Effector memory CD4-positive, alpha-beta T cell (primary cell): ENCODE data around the gene ARHGEF17.

ENCODE experiments used
- DNase-seq, 3 donors: peaks; one replicate each; pipeline ENCODE4 v3.0.0-alpha.2; 2020
- H3K27ac ChIP-seq: 2 replicates; pipeline ENCODE4 v1.7.0; 2013; ENCODE audit warnings: mild to moderate bottlenecking, low read length, moderate library complexity; ENCODE audit not compliant: insufficient read depth, poor library complexity, severe bottlenecking
- H3K27me3 ChIP-seq: replicated peaks from 2 replicates; pipeline ENCODE4 v1.7.0; 2013; ENCODE audit warnings: mild to moderate bottlenecking, low read length; ENCODE audit not compliant: insufficient read depth, control insufficient read depth, poor library complexity, severe bottlenecking
- H3K36me3 ChIP-seq: 2 replicates; pipeline ENCODE4 v1.7.0; 2013; ENCODE audit warnings: mild to moderate bottlenecking, low read length, moderate library complexity; ENCODE audit not compliant: control insufficient read depth, insufficient read depth
- H3K4me1 ChIP-seq: 2 replicates; pipeline ENCODE4 v1.7.0; 2013; ENCODE audit warnings: low read length, mild to moderate bottlenecking; ENCODE audit not compliant: control insufficient read depth, insufficient read depth, poor library complexity, severe bottlenecking
- H3K4me3 ChIP-seq: 2 replicates; pipeline ENCODE4 v1.7.0; 2013; ENCODE audit warnings: low read length, low read depth, mild to moderate bottlenecking; ENCODE audit not compliant: insufficient read depth, poor library complexity, severe bottlenecking
- H3K9me3 ChIP-seq: 2 replicates; pipeline ENCODE4 v1.7.0; 2013; ENCODE audit warnings: mild to moderate bottlenecking, low read length, moderate library complexity; ENCODE audit not compliant: control insufficient read depth

The ARHGEF17 gene

GRCh38 chr11:73294604-73295003 is 13.5 kb upstream of the ARHGEF17 start:
- no peak for DNase-seq
- Histone ChIP-seq H3K9me3 (no peaks in the 10 kb centered on the region), H3K27ac (no peak overlapping the region), H3K27me3 (no peaks in the 10 kb centered on the region), H3K36me3 (no peaks in the 10 kb centered on the region), H3K4me1 (no peaks in the 10 kb centered on the region), H3K4me3 (no peak overlapping the region)

- H3K27ac ChIP-seq, result no peak overlapping the region
- H3K9me3 ChIP-seq, result no peaks in the 10 kb centered on the region
- DNase-seq, result peak; percentile 34 to 57 (median 39)
- H3K4me3 ChIP-seq, result no peak overlapping the region
- H3K27me3 ChIP-seq, result no peaks in the 10 kb centered on the region
- no peaks in the 10 kb centered on the region for H3K36me3 ChIP-seq
- H3K4me1 ChIP-seq, result no peaks in the 10 kb centered on the region
Measured at GRCh38 chr11:73295241-73295995, 12.7 kb upstream of the ARHGEF17 start.

- Histone ChIP-seq H3K27me3 (no peaks in the 10 kb centered on the region), H3K4me1 (no peaks in the 10 kb centered on the region), H3K4me3 (no peak overlapping the region), H3K9me3 (no peaks in the 10 kb centered on the region), H3K36me3 (no peaks in the 10 kb centered on the region), H3K27ac (no peak overlapping the region)
- no peak for DNase-seq
Measured at GRCh38 chr11:73295996-73296318, 12.1 kb upstream of the ARHGEF17 start.

DNA sequence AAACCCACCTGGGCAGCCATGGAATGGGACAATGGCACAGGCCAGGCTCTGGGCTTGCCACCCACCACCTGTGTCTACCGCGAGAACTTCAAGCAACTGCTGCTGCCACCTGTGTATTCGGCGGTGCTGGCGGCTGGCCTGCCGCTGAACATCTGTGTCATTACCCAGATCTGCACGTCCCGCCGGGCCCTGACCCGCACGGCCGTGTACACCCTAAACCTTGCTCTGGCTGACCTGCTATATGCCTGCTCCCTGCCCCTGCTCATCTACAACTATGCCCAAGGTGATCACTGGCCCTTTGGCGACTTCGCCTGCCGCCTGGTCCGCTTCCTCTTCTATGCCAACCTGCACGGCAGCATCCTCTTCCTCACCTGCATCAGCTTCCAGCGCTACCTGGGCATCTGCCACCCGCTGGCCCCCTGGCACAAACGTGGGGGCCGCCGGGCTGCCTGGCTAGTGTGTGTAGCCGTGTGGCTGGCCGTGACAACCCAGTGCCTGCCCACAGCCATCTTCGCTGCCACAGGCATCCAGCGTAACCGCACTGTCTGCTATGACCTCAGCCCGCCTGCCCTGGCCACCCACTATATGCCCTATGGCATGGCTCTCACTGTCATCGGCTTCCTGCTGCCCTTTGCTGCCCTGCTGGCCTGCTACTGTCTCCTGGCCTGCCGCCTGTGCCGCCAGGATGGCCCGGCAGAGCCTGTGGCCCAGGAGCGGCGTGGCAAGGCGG is 11.4 kb upstream of the ARHGEF17 start:
- Histone ChIP-seq H3K27me3 (no peaks in the 10 kb centered on the region), H3K36me3 (no peaks in the 10 kb centered on the region), H3K9me3 (no peaks in the 10 kb centered on the region), H3K4me1 (no peaks in the 10 kb centered on the region), H3K27ac (no peak overlapping the region), H3K4me3 (no peak overlapping the region)
- DNase-seq, result no peak

- DNase-seq, result no peak
- Histone ChIP-seq H3K27ac (no peak overlapping the region), H3K27me3 (no peaks in the 10 kb centered on the region), H3K9me3 (no peaks in the 10 kb centered on the region), H3K36me3 (no peaks in the 10 kb centered on the region), H3K4me1 (no peaks in the 10 kb centered on the region), H3K4me3 (no peak overlapping the region)
Measured at GRCh38 chr11:73297231-73297590, 10.9 kb upstream of the ARHGEF17 start.

DNA sequence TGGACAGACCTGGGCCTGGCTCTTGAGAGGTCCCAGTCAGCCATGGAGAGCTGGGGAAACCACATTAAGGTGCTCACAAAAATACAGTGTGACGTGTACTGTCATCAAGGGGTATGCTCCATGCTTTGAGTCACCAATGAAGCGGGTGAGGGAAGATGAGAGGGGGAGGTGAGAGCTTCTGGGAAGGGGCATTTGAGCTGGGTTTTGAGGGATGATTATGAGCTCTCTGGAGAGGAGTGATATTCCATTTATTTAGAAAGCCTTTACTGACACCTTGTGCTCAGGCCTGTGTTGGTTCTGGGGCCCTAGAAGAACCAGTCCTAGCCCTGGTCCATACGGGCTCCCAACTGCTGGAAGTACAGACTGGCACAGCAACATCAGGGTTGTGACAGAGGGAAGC is 10.4 kb upstream of the ARHGEF17 start:
- Histone ChIP-seq H3K4me3 (no peak overlapping the region), H3K27ac (no peak overlapping the region), H3K9me3 (no peaks in the 10 kb centered on the region), H3K36me3 (no peaks in the 10 kb centered on the region), H3K27me3 (no peaks in the 10 kb centered on the region), H3K4me1 (no peaks in the 10 kb centered on the region)
- DNase-seq, result no peak

- Histone ChIP-seq H3K27ac (no peak overlapping the region), H3K4me1 (no peaks in the 10 kb centered on the region), H3K36me3 (no peaks in the 10 kb centered on the region), H3K4me3 (no peak overlapping the region), H3K9me3 (no peaks in the 10 kb centered on the region), H3K27me3 (no peaks in the 10 kb centered on the region)
- DNase-seq, result no peak
Measured at GRCh38 chr11:73298233-73298632, 9.8 kb upstream of the ARHGEF17 start.

DNA sequence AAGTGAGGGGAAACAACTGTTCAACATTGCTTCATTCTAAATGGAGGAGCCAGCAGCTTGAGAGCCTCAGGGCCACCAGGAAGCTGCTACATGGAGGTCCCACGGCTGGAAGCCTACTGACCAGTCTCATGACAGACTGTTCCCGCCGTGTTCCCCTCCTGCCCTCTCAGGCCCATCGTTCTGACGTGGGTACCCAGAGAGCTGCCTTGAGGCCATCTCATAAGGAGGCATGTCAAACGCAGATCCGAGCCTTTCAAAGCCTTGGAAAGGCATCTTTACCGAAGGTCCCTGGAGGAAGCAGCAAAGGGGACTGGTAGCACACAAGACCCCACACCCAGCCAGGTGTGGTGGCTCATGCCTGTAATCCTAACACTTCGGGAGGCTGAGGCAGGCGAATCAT is 8.3 kb upstream of the ARHGEF17 start:
- Histone ChIP-seq H3K27me3 (no peaks in the 10 kb centered on the region), H3K4me3 (no peak overlapping the region), H3K9me3 (no peaks in the 10 kb centered on the region), H3K27ac (no peak overlapping the region), H3K36me3 (no peaks in the 10 kb centered on the region), H3K4me1 (no peaks in the 10 kb centered on the region)
- DNase-seq, result no peak

DNA sequence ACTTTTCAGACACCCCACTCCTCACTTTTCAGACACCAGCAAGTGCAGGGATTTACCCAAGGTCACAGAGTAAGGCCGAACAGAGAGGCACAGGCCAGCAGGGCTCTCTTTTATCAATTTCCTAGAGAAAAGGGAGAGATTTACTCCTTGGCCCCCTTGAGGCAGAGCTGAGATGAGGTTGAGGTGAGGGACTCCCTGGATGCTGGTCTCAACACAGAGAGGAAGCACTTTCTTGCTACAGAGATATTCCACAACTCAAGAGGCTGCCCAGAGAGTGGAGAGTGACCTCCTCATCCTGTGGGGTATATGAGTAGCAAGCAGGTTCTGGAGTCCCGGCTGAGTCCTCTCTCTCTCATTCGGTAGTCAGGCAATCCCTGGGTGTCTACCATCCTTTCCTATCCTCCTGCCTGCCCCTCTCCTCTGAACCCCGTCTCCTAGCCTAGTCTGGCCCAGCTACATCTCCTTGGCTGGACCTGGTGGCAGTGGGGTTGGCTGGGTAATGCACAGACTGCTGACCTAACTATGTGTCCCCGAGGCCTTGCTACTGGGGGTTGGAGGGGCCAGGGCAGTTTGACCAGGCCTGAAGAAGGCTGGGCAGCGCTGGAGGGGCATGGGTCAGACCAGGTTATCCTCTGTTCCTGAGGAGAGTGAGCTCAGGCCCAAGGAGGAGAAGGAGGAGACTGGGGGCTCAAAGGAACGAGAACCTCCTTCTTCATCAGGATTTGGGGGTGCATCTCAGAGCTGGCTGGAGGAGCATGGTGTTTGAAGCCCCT is 1.8 kb upstream of the ARHGEF17 start:
- H3K9me3 ChIP-seq, result no peaks in the 10 kb centered on the region
- H3K27me3 ChIP-seq, result peaks cover 19% of the 10 kb centered on the region
- peaks cover 15% of the 10 kb centered on the region for H3K4me1 ChIP-seq
- H3K36me3 ChIP-seq, result no peaks in the 10 kb centered on the region
- no peak overlapping the region for H3K27ac ChIP-seq
- DNase-seq, result no peak
- no peak overlapping the region for H3K4me3 ChIP-seq

- Histone ChIP-seq H3K9me3 (no peaks in the 10 kb centered on the region), H3K4me3 (peak overlapping the region; percentile 73), H3K36me3 (no peaks in the 10 kb centered on the region), H3K27me3 (peaks cover 19% of the 10 kb centered on the region), H3K4me1 (peaks cover 15% of the 10 kb centered on the region), H3K27ac (no peak overlapping the region)
- no peak for DNase-seq
Measured at GRCh38 chr11:73306977-73307322, 1.1 kb upstream of the ARHGEF17 start.
